ENCODE measurements around the gene SBNO2.

GRCh38 chr19:1153891-1154730, 20.0 kb downstream of the SBNO2 start:
- TF ChIP-seq CTCF (conservative IDR thresholded peaks at IDR 0.05; ENCODE audit: low read depth, low read length) (no peak), POLR2A (IDR thresholded peaks at IDR 0.05; ENCODE audit: low read depth, low read length) (no peak), MAZ (IDR thresholded peaks at IDR 0.05; ENCODE audit: borderline replicate concordance, low read depth, low read length) (no peak), RAD21 (IDR thresholded peaks at IDR 0.05; ENCODE audit: low read length) (no peak), CHD1 (IDR thresholded peaks at IDR 0.05; ENCODE audit: low read depth, low read length) (no peak), ELK1 (IDR thresholded peaks at IDR 0.05; ENCODE audit: borderline replicate concordance, low read depth, low read length) (no peak), MAFK (IDR thresholded peaks at IDR 0.05; ENCODE audit: low read depth, low read length) (no peak), USF2 (IDR thresholded peaks at IDR 0.05; ENCODE audit: low read depth, low read length) (no peak), SMC3 (IDR thresholded peaks at IDR 0.05; ENCODE audit: low read depth, low read length) (no peak)

Data from IMR-90 (cell line).